PFSK-1 (cell line): ENCODE results near the gene DAPK1.

Source experiments
- FOXP2 ChIP-seq: optimal IDR thresholded peaks from 2 replicates; pipeline ENCODE3; 2011; ENCODE audit warnings: borderline replicate concordance, control low read depth, inconsistent platforms; ENCODE audit not compliant: insufficient read depth; ENCODE audit errors: extremely low read length, extremely low read depth
- POLR2AphosphoS5 ChIP-seq: IDR thresholded peaks from 2 replicates; pipeline ENCODE4 v1.6.1; 2012; ENCODE audit warnings: low read depth, mild to moderate bottlenecking, control low read depth, low read length, moderate library complexity
- REST ChIP-seq, 2 experiments: IDR thresholded peaks; 2 replicates each; pipeline versions ENCODE4 v1.6.1 to v1.8.0; 2011 to 2012; ENCODE audit warnings: low read depth in 2 of 2, low read length in 2 of 2, control low read depth in 1 of 2, inconsistent platforms in 1 of 2, mild to moderate bottlenecking in 1 of 2, moderate library complexity in 1 of 2; ENCODE audit not compliant: insufficient read depth in 1 of 2
- SIN3A ChIP-seq: IDR thresholded peaks from 2 replicates; pipeline ENCODE4 v1.6.1; 2012; ENCODE audit warnings: mild to moderate bottlenecking, low read length, moderate library complexity, borderline replicate concordance; ENCODE audit not compliant: insufficient read depth
- TAF1 ChIP-seq: IDR thresholded peaks from 2 replicates; pipeline ENCODE4 v1.6.1; 2012; ENCODE audit warnings: low read length, control low read depth, borderline replicate concordance; ENCODE audit not compliant: insufficient read depth

DAPK1 gene

DNA sequence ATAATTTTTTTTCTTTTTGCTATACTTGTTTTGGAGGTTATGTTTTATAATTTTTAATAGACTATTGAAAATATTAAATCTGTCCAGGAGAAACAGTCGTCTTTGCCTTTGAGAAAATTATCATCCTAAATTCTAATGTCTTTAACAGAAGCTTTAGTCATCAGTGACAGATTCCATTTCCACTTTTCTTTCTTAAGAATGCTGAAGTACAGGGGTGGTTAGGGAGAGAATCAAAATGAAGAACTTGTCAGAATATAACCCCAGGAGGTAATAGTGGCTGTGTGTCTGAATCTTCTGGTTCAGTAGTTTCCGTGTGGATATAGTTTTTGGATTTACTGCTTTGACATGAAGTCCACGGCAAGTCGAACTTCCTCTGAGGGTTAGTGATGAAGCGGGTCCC is 111.8 kb downstream of the DAPK1 start:
- TF ChIP-seq REST (IDR thresholded peaks at IDR 0.05; ENCODE audit: insufficient read depth in 1 of 2, low read depth in 2 of 2, low read length in 2 of 2) = no peak
- no peak for TF ChIP-seq POLR2AphosphoS5
- no peak for TF ChIP-seq TAF1
- no peak for TF ChIP-seq SIN3A
- no peak for TF ChIP-seq FOXP2

GRCh38 chr9:87610200-87611155 is 112.8 kb downstream of the DAPK1 start:
- TF ChIP-seq SIN3A (no peak), FOXP2 (no peak), REST (IDR thresholded peaks at IDR 0.05; ENCODE audit: insufficient read depth in 1 of 2, low read depth in 2 of 2, low read length in 2 of 2) (no peak), POLR2AphosphoS5 (no peak), TAF1 (no peak)

DNA sequence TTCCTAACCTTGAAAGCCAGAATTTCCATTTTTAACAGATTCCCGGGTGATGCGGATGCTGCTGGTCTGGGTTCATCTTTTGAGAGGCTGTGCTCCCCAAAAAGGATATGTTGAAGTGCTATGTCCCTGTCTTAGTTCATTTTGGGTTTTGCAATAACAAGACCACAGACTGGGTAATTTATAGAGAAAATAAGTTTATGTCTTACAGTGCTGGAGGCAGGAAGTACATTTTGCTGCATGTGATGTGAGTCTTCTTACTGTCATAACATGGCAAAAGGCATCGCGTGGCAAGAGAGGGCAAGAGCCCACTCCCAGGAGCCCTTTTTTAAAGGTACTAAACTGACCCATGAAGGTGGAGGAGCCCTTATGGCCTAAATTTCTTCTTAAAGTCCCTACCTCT is 114.1 kb downstream of the DAPK1 start:
- no peak for TF ChIP-seq POLR2AphosphoS5
- no peak for TF ChIP-seq FOXP2
- TF ChIP-seq SIN3A = no peak
- no peak for TF ChIP-seq REST (IDR thresholded peaks at IDR 0.05; ENCODE audit: insufficient read depth in 1 of 2, low read depth in 2 of 2, low read length in 2 of 2)
- no peak for TF ChIP-seq TAF1

DNA sequence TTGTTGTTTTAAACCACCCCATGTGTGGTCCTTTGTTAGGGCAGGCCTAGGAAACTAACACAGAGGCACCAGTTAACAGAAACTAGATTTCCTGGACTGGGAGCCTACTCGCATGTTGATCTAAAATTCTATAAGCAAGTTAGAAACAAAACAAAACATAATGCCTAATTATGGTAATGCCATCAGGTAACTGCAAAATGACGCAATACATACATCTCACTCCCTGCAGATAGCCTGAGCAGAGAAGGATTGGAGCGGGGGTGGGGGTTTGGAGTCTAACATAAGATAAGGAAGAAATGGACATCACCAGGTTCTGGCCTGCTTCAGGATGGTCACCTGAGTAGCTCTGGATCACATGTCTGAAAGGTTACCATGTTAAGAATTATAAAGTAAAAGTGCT is 114.9 kb downstream of the DAPK1 start:
- no peak for TF ChIP-seq SIN3A
- TF ChIP-seq REST (IDR thresholded peaks at IDR 0.05; ENCODE audit: insufficient read depth in 1 of 2, low read depth in 2 of 2, low read length in 2 of 2) = no peak
- TF ChIP-seq POLR2AphosphoS5 = no peak
- TF ChIP-seq TAF1 = no peak
- TF ChIP-seq FOXP2 = no peak
